ENCODE measurements around the gene RND1.

GRCh38 chr12:48859607-48860006 lies 6.1 kb downstream of the RND1 start:
- TF ChIP-seq, protein P1, sequence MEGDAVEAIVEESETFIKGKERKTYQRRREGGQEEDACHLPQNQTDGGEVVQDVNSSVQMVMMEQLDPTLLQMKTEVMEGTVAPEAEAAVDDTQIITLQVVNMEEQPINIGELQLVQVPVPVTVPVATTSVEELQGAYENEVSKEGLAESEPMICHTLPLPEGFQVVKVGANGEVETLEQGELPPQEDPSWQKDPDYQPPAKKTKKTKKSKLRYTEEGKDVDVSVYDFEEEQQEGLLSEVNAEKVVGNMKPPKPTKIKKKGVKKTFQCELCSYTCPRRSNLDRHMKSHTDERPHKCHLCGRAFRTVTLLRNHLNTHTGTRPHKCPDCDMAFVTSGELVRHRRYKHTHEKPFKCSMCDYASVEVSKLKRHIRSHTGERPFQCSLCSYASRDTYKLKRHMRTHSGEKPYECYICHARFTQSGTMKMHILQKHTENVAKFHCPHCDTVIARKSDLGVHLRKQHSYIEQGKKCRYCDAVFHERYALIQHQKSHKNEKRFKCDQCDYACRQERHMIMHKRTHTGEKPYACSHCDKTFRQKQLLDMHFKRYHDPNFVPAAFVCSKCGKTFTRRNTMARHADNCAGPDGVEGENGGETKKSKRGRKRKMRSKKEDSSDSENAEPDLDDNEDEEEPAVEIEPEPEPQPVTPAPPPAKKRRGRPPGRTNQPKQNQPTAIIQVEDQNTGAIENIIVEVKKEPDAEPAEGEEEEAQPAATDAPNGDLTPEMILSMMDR (conservative IDR thresholded peaks at IDR 0.05) = no peak
- no peak for TF ChIP-seq EZH2 (IDR thresholded peaks at IDR 0.05; ENCODE audit: low read depth)

Measured in PC-9 (cell line).